H9 (cell line): ENCODE data around the gene COA8. TPM values are rescaled to one million over a fixed set of nuclear protein-coding genes. Genes with fewer than 3 reads are reported as not detected.

Source experiments
- DNase-seq: peaks from one replicate; pipeline ENCODE4 v3.0.0-alpha.2; 2017
- H2AFZ ChIP-seq: one replicate; pipeline ENCODE4 v1.6.1; 2013; ENCODE audit warnings: mild to moderate bottlenecking, low read length, control low read depth, moderate library complexity
- H2AK5ac ChIP-seq: 2 replicates; pipeline ENCODE4 v1.6.1; 2013; ENCODE audit warnings: low read length, control low read depth, mixed read lengths; ENCODE audit not compliant: insufficient read length
- H2BK120ac ChIP-seq: one replicate; pipeline ENCODE4 v1.6.1; 2013; ENCODE audit warnings: low read depth, mild to moderate bottlenecking, low read length, control low read depth, inconsistent platforms; ENCODE audit not compliant: poor library complexity, severe bottlenecking
- H2BK12ac ChIP-seq: 2 replicates; pipeline ENCODE4 v1.6.1; 2013; ENCODE audit warnings: low read length, control low read depth, mixed read lengths, low read depth; ENCODE audit not compliant: insufficient read length
- H2BK15ac ChIP-seq: 2 replicates; pipeline ENCODE4 v1.6.1; 2013; ENCODE audit warnings: low read depth, low read length, control low read depth
- H2BK20ac ChIP-seq: one replicate; pipeline ENCODE4 v1.6.1; 2013; ENCODE audit warnings: low read depth, mild to moderate bottlenecking, low read length, control low read depth, inconsistent platforms; ENCODE audit not compliant: poor library complexity, severe bottlenecking
- H2BK5ac ChIP-seq: 2 replicates; pipeline ENCODE4 v1.6.1; 2013; ENCODE audit warnings: low read length, control low read depth, mixed read lengths; ENCODE audit not compliant: insufficient read length
- H3K14ac ChIP-seq: 2 replicates; pipeline ENCODE4 v1.6.1; 2013; ENCODE audit warnings: low read length, control low read depth; ENCODE audit not compliant: insufficient read depth
- H3K18ac ChIP-seq: 2 replicates; pipeline ENCODE4 v1.6.1; 2013; ENCODE audit warnings: low read depth, mild to moderate bottlenecking, mixed read lengths, low read length, control low read depth; ENCODE audit not compliant: insufficient read length
- H3K23ac ChIP-seq: 2 replicates; pipeline ENCODE4 v1.6.1; 2013; ENCODE audit warnings: low read length, control low read depth, mixed read lengths, low read depth; ENCODE audit not compliant: insufficient read length
- H3K23me2 ChIP-seq: 2 replicates; pipeline ENCODE4 v1.6.1; 2013; ENCODE audit warnings: low read depth, mild to moderate bottlenecking, mixed read lengths, low read length, control low read depth; ENCODE audit not compliant: insufficient read length, poor library complexity, severe bottlenecking
- H3K27ac ChIP-seq: 2 replicates; pipeline ENCODE4 v1.5.1; 2013; ENCODE audit warnings: low read length, control low read depth, mixed read lengths, low read depth; ENCODE audit not compliant: insufficient read length
- H3K27me3 ChIP-seq: 2 replicates; pipeline ENCODE4 v1.6.1; 2013; ENCODE audit warnings: low read length, control low read depth, inconsistent platforms; ENCODE audit not compliant: insufficient read depth
- H3K4ac ChIP-seq: 2 replicates; pipeline ENCODE4 v1.6.1; 2013; ENCODE audit warnings: low read depth, mild to moderate bottlenecking, control low read depth, inconsistent platforms, low read length, moderate library complexity
- H3K4me1 ChIP-seq: 2 replicates; pipeline ENCODE4 v1.6.1; 2013; ENCODE audit warnings: low read length, control low read depth, inconsistent platforms; ENCODE audit not compliant: insufficient read depth
- H3K4me2 ChIP-seq: 2 replicates; pipeline ENCODE4 v1.6.1; 2013; ENCODE audit warnings: low read length, control low read depth, mixed read lengths; ENCODE audit not compliant: insufficient read length, insufficient read depth
- H3K56ac ChIP-seq: 2 replicates; pipeline ENCODE4 v1.6.1; 2013; ENCODE audit warnings: low read depth, mild to moderate bottlenecking, mixed read lengths, low read length, control low read depth; ENCODE audit not compliant: insufficient read length
- H3K79me1 ChIP-seq: 2 replicates; pipeline ENCODE4 v1.6.1; 2013; ENCODE audit warnings: low read depth, mild to moderate bottlenecking, moderate library complexity, low read length, control low read depth, inconsistent platforms; ENCODE audit not compliant: insufficient read depth, poor library complexity, severe bottlenecking
- H3K79me2 ChIP-seq: 2 replicates; pipeline ENCODE4 v1.6.1; 2013; ENCODE audit warnings: low read length, control low read depth, inconsistent platforms; ENCODE audit not compliant: insufficient read depth
- H3K9ac ChIP-seq: 2 replicates; pipeline ENCODE4 v1.6.1; 2013; ENCODE audit warnings: low read length, control low read depth, mixed read lengths; ENCODE audit not compliant: insufficient read length; ENCODE audit errors: extremely low read depth
- H3K9me3 ChIP-seq: one replicate; pipeline ENCODE4 v1.6.1; 2013; ENCODE audit warnings: low read depth, low read length, inconsistent platforms; ENCODE audit not compliant: control insufficient read depth
- H3T11ph ChIP-seq: one replicate; pipeline ENCODE4 v1.6.1; 2013; ENCODE audit warnings: mild to moderate bottlenecking, low read length, control low read depth, inconsistent platforms
- H4K20me1 ChIP-seq: one replicate; pipeline ENCODE4 v1.6.1; 2013; ENCODE audit not compliant: control insufficient read depth, insufficient read length, insufficient read depth
- H4K5ac ChIP-seq: 2 replicates; pipeline ENCODE4 v1.6.1; 2013; ENCODE audit warnings: low read depth, mild to moderate bottlenecking, mixed read lengths, low read length, control low read depth; ENCODE audit not compliant: insufficient read length
- H4K8ac ChIP-seq: replicated peaks from 2 replicates; pipeline ENCODE4 v1.6.1; 2013; ENCODE audit warnings: low read length, control low read depth, mixed read lengths, low read depth; ENCODE audit not compliant: insufficient read length
- H4K91ac ChIP-seq: 2 replicates; pipeline ENCODE4 v1.6.1; 2013; ENCODE audit warnings: low read depth, mild to moderate bottlenecking, moderate library complexity, mixed read lengths, low read length, control low read depth; ENCODE audit not compliant: insufficient read length
- H3K27ac Mint-ChIP-seq, 3 experiments: 2 replicates in 2 of 3; 3 replicates in 1 of 3; pipeline ENCODE4 v1.8.0; 2020 to 2021; ENCODE audit warnings: mixed read lengths in 3 of 3, mild to moderate bottlenecking in 1 of 3, moderate library complexity in 1 of 3
- H3K27me3 Mint-ChIP-seq: 2 replicates; pipeline ENCODE4 v1.8.0; 2021; ENCODE audit warnings: low read depth, mild to moderate bottlenecking, moderate library complexity, mixed read lengths
- H3K36me3 Mint-ChIP-seq, 3 experiments: 2 replicates in 2 of 3; 3 replicates in 1 of 3; pipeline ENCODE4 v1.8.0; 2020 to 2021; ENCODE audit warnings: low read depth in 3 of 3, mixed read lengths in 3 of 3; ENCODE audit not compliant: insufficient read depth in 1 of 3
- H3K4me1 Mint-ChIP-seq, 2 experiments: 2 replicates each; pipeline ENCODE4 v1.8.0; 2020; ENCODE audit warnings: mixed read lengths in 2 of 2
- H3K4me3 Mint-ChIP-seq, 2 experiments: 2 replicates in 1 of 2; 3 replicates in 1 of 2; pipeline ENCODE4 v1.8.0; 2020 to 2021; ENCODE audit warnings: mild to moderate bottlenecking in 2 of 2, mixed read lengths in 2 of 2, moderate library complexity in 1 of 2
- H3K9me3 Mint-ChIP-seq, 2 experiments: 2 replicates in 1 of 2; 3 replicates in 1 of 2; pipeline ENCODE4 v1.8.0; 2020; ENCODE audit warnings: mild to moderate bottlenecking in 2 of 2, mixed read lengths in 2 of 2, moderate library complexity in 1 of 2
- WGBS: extraction: QIAGEN DNeasy Blood & Tissue Kit; methylation state at CpG from one replicate; pipeline ENCODE4 v1.1.7; 2013; ENCODE audit warnings: missing lambda C conversion rate, low lambda C conversion rate, mixed read lengths; ENCODE audit not compliant: insufficient read length; ENCODE audit errors: extremely low coverage; 5-methylcytosine and 5-hydroxymethylcytosine counted together
- total RNA-seq: library from RNA; stranded (reverse); gene quantifications from 2 replicates; pipeline ENCODE4 v1.2.1, GENCODE V29; 2021
- TF ChIP-seq, protein P1 (sequence below): fragments of 200-600 bp; sonication (generic); conservative IDR thresholded peaks from 3 replicates; pipeline ENCODE4 v1.8.0; 2021; ENCODE audit warnings: antibody characterized with exemption, mild to moderate bottlenecking

Gene COA8
- total RNA-seq, 1 experiment from 2014 or later: 45.5 TPM

DNA sequence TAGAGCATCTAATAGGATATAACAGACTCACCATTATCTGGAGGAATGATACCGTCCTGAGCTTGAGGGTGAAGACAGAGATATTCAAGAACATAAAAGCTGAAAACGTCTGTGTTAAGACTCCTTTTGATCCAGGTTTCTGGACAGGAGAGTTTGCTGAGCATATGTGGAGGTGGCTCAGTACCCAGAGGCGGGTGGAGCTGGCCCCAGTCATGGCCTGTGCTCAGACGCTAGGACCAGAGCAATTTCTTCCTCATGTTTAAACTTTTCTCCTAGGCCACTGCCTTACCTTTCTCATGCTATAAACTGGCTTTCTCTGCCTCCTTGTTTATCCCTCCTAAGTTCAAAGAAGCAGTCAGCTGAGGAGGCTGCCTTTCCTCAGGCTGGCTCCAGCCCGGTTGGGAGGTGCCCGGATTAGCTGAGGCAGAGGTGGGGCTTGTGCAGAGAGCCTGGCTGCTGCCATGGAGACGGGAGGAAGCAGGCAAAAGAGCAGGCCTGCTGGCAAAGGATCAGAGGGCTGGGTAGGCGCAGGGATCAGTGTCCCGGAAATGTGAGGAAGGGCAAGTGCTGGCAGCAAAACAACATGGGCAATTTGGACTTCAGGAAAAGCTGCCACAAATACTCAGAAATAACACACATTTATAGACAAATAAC, 13.7 kb downstream of the COA8 start:
- Histone ChIP-seq H3T11ph (no peak overlapping the region), H3K14ac (no peak overlapping the region; the same call in 1 of the 2 replicates), H3K18ac (no peak overlapping the region), H3K23ac (no peak overlapping the region), H3K56ac (no peak overlapping the region), H3K27me3 (no peaks in the 10 kb centered on the region), H4K5ac (no peak overlapping the region), H3K23me2 (no peaks in the 10 kb centered on the region), H4K20me1 (no peaks in the 10 kb centered on the region), H3K4me1 (no peaks in the 10 kb centered on the region), H4K91ac (no peak overlapping the region), H3K9ac (no peak overlapping the region), H2AK5ac (no peak overlapping the region), H2BK120ac (no peak overlapping the region), H2BK15ac (no peak overlapping the region), H2AFZ (no peak overlapping the region), H3K79me1 (no peaks in the 10 kb centered on the region), H2BK20ac (no peak overlapping the region), H2BK5ac (no peak overlapping the region), H3K79me2 (no peaks in the 10 kb centered on the region), H3K4me2 (no peak overlapping the region), H4K8ac (no peak overlapping the region), H3K27ac (no peak overlapping the region), H3K4ac (no peak overlapping the region), H3K9me3 (no peaks in the 10 kb centered on the region), H2BK12ac (no peak overlapping the region)
- no CpG with 5 or more reads among the region's 9 CpGs for WGBS
- no peaks in the 10 kb centered on the region for H3K9me3 Mint-ChIP-seq
- H3K27me3 Mint-ChIP-seq: no peaks in the 10 kb centered on the region; the same call in 1 of the 2 replicates
- DNase-seq: peak; percentile 58
- H3K36me3 Mint-ChIP-seq: peaks cover 16 to 53% (median 38%) of the 10 kb centered on the region in 3 experiments
- H3K4me1 Mint-ChIP-seq: peaks cover 7 to 8% of the 10 kb centered on the region in 2 experiments
- peak overlapping the region in 2 of 3 experiments; percentile 39 to 86; a peak in 4 of 7 replicates for H3K27ac Mint-ChIP-seq
- no peak overlapping the region for H3K4me3 Mint-ChIP-seq
- TF ChIP-seq, protein P1, sequence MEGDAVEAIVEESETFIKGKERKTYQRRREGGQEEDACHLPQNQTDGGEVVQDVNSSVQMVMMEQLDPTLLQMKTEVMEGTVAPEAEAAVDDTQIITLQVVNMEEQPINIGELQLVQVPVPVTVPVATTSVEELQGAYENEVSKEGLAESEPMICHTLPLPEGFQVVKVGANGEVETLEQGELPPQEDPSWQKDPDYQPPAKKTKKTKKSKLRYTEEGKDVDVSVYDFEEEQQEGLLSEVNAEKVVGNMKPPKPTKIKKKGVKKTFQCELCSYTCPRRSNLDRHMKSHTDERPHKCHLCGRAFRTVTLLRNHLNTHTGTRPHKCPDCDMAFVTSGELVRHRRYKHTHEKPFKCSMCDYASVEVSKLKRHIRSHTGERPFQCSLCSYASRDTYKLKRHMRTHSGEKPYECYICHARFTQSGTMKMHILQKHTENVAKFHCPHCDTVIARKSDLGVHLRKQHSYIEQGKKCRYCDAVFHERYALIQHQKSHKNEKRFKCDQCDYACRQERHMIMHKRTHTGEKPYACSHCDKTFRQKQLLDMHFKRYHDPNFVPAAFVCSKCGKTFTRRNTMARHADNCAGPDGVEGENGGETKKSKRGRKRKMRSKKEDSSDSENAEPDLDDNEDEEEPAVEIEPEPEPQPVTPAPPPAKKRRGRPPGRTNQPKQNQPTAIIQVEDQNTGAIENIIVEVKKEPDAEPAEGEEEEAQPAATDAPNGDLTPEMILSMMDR: no peak
